Medulla oblongata (tissue), 1 donor: ENCODE measurements around the gene PUDP.
"Not testable (repeated sequence)": the region's sequence is repeated elsewhere in the genome, so short reads cannot be mapped to it uniquely, and the experiment has no call there.

Experiments used
- DNase-seq: peaks from one replicate; pipeline ENCODE4 v3.0.0-alpha.2; 2015; ENCODE audit errors: extremely low spot score

The PUDP gene

DNA sequence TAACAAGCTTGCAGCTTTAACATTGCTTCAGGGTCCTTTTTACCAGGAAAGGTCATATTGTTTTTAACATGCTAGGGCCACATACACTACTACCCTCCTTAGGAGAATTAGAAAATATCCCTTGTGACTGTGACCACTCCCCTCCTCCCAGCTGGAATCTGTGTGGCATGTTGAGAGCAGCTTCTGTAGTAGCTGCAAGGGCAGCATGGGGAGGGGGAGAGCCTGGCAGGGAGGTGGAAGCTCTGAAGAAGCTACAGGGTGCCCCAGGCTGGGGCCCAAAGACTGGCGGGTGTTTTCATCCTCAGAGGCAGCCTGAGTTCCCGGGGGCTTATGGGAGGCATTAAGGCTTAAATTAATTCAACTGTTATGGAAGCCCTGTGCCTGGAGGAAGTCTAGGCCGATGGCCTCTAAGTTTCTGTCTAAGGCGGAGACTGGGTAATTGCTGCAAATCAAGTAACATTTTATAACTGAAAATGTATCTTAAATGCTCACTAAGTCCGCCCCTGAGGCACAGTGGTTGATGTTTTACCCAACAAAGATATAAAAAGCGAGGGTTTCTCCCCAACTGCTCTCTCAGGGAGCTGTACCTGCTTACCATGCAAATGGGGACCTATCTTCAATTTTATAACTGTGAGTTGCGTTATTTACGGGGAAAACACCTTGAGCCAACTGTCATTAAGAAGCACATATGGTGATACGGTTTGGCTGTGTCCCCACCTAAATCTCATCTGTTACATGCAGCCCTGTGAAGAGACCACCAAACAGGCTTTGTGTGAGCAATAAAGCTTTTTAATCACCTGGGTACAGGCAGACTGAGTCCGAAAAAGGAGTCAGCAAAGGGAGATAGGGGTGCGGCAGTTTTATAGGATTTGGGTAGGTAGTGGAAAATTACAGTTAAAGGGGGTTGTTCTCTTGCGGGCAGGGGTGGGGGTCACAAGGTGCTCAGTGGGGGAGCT is 37.8 kb downstream of the PUDP start:
- no peak for DNase-seq

GRCh38 chrX:7109049-7109531 is 38.9 kb downstream of the PUDP start:
- peak; percentile 6 for DNase-seq

- no peak for DNase-seq
Observed at GRCh38 chrX:7108030-7108429, 39.9 kb downstream of the PUDP start.

- no peak for DNase-seq
Observed at GRCh38 chrX:7106649-7107048, 41.3 kb downstream of the PUDP start.

- DNase-seq = no peak
Observed at GRCh38 chrX:7102119-7102518, 45.8 kb downstream of the PUDP start.

- DNase-seq = no peak
Observed at GRCh38 chrX:7100022-7100421, 47.9 kb downstream of the PUDP start.

DNA sequence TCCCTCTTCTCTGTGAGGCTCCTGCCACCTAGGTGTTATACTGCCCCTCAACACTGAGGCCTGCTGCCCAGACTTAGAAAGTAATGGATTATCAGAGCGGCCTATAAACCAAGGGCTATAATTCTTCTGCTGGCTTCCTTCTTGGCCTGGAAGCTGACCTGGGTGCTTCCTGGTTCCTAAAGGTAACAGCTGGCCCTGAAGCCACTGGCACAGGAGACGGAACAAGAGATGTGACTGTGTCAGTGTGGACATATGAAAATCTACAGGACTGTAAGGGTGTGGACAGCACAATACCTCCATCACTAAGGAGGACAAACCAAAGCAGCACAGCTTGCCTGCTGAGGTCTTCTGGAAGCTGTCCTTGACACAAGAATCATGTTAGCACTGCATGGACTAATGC is 52.3 kb downstream of the PUDP start:
- DNase-seq = not testable (repeated sequence)

- DNase-seq = no peak
Observed at GRCh38 chrX:7093305-7093704, 54.6 kb downstream of the PUDP start.

- no peak for DNase-seq
Observed at GRCh38 chrX:7092543-7092942, 55.4 kb downstream of the PUDP start.

GRCh38 chrX:7091923-7092322 is 56.0 kb downstream of the PUDP start:
- no peak for DNase-seq

- no peak for DNase-seq
Observed at GRCh38 chrX:7090641-7091040, 57.3 kb downstream of the PUDP start.

GRCh38 chrX:7088968-7089615 is 58.9 kb downstream of the PUDP start:
- DNase-seq = no peak

- no peak for DNase-seq
Observed at GRCh38 chrX:7086384-7086783, 61.6 kb downstream of the PUDP start.

GRCh38 chrX:7085879-7086278 is 62.1 kb downstream of the PUDP start:
- peak; percentile 3 for DNase-seq

GRCh38 chrX:7084841-7085240 is 63.1 kb downstream of the PUDP start:
- no peak for DNase-seq

DNA sequence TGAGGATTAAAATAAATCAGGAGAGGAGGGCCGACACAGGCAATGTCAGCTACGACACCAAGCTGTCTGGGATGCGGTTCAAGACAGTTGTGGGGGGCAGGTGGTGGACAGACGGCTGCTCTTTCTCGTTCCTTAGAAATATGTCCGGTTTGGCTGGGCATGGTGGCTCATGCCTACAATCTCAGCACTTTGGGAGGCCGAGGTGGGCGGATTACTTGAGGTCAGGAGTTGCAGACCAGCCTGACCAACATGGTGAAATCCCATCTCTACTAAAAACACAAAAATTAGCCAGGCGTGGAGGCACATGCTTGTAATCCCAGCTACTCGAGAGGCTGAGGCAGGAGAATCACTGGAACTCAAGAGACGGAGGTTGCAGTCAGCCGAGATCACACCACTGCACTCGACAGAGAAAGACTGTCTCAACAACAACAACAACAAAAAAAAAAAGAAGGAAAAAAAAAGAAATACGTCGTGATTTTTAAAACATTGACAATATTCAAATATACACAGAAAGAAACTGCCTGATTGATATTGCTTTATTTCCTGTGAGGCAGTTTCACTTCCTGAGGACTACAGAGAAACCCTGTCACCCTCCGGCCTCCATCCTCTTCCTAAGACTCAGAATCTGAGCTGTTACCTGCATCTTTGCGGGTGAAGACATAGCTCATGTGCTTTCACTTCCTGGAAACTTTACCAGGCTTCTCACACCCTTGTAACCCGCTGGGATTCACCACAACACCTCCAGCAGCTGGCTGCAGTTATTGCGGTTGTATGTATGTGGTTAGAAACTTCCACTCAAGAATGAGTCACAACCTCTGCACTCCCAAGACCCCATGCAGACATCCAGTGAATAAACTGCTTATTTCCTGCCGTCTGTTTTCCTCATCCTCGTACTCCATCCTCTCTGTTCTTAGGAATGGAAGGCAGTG is 64.2 kb downstream of the PUDP start:
- peak; percentile 2 for DNase-seq

GRCh38 chrX:7083021-7083420 is 64.9 kb downstream of the PUDP start:
- DNase-seq = no peak

GRCh38 chrX:7082556-7082955 is 65.4 kb downstream of the PUDP start:
- no peak for DNase-seq

DNA sequence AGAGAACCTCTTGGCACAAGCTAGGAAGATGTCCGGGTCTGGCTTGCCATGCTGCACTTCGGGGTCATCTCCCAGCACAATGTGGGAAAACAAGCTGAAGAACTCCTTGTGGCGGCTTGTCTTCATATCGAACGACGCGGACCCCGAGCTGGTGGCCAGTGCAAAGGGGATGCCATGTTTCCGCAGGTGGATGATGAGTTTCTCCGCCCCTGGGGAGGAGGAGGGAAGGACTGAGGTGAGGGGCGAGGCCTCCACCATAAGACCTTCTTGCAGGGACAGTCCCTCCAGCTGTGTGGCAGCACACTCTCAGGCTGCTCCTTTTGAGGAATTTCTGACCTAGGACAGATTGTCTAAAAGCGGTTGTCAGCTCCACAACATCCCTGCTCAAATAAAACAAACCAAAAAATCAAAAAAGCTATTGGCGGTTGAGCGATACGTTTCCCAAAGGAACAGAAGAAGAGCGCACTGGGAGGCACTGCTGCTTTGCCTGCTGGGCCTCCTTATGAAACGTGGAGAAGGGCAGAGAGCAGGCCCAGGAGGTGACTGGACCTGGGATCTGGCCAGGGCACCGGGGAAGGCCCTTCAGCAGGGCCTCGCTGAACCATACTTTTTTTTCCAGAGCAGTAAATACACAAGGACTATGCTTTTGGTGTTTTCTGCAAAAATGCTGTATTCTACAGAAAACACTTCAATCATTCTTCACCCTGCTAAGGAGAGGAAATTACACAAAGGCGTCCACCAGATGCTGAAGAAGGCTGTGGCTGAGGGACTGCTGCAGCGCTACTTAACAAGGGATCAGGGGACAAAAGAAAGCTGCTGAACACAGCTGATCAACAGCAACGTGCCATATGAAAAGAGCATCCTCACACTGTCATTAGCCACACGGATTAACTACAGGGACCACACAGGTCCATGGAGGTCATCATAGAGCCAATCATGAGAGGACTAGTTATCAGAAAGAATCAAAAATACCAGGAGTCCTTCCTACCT is 70.4 kb downstream of the PUDP start:
- no peak for DNase-seq

- no peak for DNase-seq
Observed at GRCh38 chrX:7076245-7076661, 71.7 kb downstream of the PUDP start.

GRCh38 chrX:7074908-7075204 is 73.1 kb downstream of the PUDP start:
- DNase-seq = no peak
